NCI-H128 (cell line): ENCODE measurements around the gene DGCR2.
"Not testable (repeated sequence)": the region's sequence is repeated elsewhere in the genome, so short reads cannot be mapped to it uniquely, and the experiment has no call there.

Source experiments
- DNase-seq: peaks from one replicate; lab custom pipeline; 2025; ENCODE audit not compliant: unreplicated experiment; lab: John Stamatoyannopoulos, UW

The DGCR2 gene

DNA sequence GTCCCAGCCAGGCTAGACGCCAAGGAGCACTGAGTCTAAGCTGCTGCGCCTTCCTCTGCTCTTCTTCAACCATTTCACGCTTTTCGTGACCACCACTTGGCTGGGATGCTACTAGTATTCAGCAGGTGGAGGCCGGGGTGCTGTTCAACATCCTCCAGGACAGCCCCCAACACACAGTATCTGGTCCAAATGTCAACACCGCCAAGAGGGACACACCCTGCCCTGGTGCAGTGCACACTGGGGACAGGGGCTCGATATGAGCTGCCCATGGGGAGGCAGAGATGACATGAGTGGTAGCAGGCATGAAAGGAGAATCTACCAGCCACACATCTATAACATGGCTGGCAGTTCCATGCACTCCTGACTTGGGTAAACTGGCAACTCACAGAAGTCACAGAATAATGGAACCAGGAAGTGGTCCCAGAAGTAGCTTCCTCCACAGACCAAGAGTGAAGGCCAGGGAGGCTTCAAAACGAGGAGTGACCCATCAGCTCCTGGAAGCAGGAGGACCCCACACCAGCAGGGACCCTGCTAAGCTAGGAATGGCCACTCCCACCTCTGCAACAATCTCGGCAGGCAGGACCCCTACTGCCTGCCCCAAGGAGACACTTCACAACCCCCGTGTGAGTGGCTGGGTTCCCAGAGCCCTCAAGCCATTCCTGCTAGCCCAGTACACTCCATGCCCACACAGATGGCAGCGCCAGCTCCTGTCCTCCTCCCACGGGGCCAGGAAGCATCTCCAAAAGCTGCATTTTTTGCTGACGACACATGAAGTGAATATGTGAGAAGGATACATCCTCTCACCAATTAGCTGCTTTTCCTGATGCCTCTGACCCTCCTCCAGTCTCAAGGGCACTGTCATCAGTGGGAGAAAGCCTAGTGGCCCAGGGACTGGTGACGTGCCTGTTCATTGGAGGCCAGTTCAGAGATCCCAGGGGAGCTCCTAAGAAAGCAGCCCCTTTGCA lies 78.8 kb downstream of the DGCR2 start:
- DNase-seq, result no peak

DNA sequence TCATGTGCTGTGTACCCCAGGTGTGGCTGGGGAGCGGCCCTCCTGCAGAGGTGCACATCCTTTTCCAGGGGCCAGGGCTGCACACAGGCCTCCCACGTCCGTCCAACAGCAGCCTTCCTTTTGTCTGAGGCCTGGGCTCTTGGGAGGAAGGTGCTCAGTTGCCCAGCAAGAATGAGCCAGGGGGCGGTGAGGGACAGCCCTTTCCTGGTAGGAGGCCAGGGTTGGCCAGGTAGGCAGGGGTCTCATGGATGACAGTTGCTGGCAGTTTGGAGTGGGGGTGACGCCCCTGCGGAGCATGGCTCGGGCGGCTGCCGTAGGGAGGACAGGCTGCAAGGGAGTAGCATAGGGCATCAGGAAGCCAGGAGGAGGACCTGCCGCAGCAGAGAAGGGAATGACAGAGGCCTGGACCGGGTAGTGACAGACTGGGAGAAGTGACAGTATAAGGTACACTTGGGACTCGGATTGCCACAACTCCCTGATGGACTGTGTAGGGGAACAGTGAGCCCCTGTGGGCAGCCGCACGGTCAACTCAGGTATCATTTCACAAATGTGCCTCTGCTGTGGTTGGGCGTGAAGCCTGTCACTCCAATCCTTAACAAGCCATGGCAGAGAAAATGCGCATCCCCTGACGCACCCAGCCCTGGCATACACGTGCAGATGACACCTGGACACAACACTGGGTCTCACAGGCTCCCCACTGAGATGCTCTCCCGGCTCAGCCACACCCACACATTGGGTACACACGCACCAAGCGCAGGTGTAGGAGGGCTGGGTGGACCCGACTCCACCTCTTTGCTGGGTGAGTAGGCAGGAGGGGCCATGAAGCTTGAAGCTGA lies 79.7 kb downstream of the DGCR2 start:
- no peak for DNase-seq

DNA sequence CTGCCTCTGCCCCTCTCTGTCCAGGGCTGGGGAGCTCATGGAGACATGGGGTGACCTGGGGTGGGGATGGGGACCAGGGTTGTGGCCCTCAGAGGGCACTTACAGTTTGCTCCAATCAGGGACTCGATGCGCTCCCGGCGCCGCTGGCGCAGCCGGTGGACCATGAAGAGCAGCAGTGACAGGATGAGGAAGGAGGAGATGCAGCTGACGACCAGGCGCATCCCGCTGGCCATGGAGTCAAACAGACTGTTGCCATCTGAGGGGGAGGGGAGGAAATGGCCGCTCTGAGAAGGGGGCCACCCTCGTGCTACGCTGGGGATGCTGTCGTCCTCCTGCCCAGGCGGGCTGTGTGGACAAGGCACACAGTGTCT lies 80.5 kb downstream of the DGCR2 start:
- DNase-seq, result no peak

DNA sequence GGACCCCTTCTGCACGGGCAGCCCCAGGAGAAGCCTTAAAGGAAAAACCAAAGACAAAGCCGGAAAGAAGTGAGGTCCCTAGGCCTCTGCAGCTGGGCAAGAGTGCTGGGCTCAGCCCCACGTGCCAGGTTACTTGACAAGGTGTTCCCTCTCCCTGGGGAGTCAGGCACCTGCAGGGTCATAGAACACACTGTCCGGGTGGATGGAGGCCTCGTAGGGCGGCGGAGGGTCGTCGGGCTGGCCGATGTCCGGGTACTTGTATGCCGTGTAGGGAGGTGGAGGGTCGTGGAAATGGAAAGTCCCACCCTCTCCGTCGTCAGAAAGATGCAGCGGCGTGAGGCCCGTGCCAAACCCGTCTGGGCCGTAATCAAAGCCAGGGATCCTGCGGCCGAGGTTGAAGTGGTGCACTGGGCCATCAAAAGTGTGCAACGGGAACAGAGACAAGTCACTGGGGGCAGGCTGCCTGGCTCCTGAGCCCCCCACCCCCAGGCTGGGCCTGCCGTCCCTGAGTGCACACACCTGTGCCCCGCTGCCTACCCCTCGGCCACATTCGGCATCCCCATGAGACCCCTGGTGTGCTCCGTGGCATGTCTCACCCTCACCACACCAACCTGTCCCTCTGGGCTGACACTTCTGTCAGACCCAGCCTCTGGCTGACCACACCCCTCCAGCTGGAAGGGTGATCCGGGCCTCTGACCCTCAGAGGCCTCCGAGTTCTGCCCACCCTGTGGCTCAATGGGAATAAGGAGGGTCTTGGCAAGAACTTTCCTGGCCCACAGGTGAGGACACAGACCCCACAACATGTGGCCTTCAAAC lies 81.1 kb downstream of the DGCR2 start:
- no peak for DNase-seq

DNA sequence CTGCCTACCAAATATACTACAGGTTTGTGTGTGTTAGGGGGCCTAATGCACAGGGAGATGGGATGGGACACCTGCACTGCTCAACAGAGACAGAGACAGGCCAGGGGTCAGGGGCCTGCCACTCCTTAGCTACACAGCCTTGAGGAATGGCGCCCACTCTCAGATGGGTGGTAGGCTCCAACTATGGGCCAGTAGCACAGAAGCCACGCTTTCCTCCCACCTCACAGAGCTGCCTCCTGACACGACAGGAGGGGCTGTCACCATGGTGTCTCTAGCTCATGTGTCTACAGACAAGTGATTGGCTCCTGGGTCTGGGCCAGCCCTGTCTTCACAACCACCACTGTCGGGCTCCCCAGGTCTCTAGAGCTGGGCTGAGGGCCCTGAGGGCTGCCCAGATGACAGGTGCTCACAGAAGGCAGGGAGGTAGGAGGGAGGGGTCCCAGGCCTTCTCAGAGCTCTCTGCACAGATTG lies 81.8 kb downstream of the DGCR2 start:
- DNase-seq, result no peak

DNA sequence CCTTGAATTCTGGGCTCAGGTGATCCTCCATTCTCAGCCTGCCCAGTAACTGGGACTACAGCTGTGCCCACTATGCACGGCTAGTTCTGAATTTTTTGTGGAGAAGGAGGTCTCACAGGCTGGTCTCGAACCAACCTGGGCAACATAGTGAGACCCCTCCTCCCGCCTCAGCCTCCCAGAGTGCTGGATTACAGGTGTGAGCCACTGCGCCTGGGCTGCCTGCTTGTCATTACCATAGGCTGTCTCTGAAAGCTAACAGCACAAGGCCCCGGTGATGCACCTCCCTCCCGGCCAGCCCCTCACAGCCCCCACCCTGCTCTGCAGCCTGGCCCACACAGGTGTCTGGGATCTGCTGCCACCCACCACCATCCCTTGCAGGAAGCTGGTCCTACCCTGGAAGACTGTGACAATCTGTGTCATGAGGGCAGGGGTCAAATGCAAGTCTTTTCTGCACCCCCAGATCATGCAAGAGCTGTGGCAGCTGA lies 82.4 kb downstream of the DGCR2 start:
- no peak for DNase-seq

DNA sequence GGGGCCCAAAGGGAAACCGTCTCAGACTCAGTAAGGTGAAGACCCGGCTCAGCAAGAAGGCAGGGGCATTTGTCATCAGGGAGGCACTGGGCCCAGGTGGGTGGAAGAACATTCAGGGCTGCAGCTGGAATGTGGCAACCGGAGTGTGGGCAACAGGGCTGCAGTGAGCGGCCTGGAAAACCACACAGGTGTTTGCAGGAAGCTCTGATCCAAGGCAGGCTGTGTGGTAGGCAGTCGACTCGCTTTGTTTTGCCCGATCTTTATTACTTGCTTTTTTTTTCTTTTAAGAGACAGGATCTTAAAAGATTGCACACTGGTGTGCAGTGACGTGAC lies 82.8 kb downstream of the DGCR2 start:
- DNase-seq, result no peak

DNA sequence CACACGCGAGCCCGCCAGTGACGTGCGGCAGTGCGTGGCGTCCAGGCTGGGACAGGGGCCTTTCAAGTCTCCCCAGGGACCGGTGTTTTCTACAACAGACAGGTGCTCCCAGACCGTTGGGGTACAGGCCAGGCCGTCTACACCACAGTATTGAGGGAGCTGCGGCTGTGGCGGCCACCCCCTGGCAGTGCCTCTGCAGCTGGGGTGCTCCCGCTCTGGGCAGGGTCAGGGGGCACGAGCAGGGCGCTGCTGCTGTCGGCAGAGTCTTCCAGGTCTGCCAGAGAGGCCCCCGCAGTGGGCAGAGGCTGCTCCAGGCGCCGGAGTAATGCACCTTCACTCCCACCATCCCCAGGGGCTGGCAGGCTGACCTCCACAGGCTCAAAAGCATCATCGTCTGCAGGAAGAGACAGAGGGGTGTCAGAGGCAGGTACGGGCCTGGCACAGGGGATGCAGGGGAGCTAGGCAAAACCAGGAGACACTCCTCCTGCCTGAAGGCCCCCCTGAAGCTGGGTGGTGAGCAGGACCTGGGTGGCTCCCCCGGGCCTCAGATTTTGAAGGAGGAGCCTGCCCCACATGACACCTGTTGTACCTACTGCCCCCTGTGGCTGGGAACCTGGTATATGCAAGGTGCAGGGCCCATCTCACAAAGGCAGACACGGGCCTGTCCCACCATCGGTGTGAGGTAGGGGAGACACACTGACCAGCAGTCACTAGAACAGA lies 83.3 kb downstream of the DGCR2 start:
- DNase-seq, result no peak

DNA sequence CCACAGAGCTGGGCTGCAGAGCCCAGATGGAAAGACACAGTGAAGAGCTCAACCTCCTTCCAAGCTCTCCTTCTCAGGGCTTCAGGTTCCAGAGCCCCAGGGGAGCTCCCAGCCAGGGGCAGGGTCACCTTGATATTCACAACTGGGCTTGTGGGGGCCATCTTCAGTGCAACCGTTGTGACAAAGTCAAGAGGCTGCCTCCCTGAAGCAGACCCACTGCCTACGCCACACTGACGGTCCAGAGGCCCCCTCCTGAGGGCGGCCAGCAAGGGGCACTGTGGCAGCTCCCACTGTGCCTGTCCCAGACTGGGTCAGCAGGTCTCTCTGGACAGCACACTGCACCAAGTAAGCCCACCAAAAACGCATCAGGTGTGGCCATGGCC lies 84.1 kb downstream of the DGCR2 start:
- DNase-seq, result no peak

DNA sequence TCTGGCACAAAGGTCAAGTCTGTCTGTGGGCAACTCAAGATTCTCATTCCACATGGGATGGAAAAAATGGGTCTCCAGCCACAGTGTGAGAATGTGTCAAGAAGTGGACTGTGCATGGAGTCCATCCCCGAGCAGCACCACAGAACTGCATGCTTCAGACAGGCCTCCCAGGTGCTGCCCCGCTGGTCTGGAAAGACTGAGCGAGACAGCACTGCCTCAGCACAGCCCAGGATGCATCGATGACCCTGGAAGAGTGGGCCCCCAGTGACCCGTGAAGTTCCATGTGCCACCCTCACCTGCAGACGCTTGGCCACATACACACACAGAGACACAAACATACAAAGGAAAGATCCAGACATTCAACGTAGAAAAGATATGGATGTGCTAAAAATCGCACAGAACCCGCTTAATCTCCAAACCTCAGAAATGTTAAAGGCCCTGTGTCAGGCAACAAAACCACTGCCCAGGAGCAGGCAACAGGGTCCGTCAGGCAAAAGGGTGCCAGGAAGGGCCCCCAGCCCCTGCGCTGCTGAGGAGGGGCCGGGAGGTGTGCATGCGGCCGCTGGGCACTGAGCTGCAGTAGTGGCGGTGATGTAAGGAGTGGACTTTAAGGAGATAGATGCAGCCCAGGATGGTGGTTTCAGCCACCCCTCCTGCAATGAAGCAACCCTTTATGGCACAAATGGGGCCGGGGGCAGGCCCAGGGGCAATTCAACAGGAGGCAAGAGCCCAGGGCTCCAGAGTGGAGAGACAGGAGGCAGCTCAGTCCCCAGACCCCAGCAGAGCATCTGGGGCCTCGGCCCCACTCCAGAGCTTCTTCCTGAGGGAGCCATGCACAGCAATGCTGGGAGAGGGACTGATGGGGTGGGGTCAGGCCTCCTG lies 84.7 kb downstream of the DGCR2 start:
- no peak for DNase-seq

DNA sequence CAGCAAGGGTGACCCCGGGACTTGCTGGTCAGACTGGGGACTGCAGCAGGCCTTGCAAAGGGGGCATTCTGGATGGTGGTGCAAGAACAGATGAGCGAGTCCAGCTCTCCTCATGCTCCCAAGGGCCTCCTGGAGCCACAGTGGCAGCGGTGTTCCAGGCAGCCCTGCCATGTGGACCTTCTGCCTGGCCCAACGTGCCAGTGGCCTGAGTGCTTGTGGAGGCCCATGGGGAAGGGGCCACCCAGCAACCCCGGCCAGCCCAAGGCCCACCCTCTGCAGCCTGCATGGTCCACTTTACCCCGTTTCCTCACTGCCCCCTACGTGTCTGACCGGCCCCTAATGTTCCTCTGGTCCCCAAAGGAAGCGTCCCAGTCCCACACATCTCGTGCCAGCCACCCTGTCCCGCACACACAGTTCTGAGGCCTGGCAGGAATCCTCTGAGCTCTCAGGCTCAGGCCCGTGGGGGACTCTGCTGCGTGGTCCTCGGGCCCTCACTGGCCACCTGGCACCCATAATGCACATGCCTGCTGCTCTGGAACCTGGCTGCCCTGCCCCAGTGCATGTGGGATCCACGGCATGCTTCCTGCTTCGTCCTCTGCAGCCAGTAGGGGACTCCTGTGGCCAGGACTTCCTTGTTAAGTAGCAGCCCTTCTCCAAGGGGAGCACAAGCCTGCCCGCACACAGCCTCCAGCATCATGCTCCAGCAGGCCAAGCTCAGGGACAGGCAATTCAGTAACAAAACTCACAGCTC lies 85.5 kb downstream of the DGCR2 start:
- DNase-seq, result no peak

DNA sequence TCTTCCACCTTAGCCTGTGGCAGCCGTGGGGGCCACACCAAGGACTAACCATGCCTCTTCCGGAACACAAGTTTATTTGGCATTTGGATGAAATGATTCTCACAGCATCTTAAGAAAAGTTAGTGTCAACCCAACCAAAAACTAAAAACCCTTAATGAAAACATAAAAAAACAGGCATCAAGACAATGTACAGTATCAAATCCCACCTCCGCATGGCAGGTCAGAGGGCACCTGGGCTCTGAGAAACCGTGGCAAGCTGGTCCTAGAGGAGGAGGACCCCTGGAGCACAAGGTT lies 86.0 kb downstream of the DGCR2 start:
- DNase-seq, result no peak

DNA sequence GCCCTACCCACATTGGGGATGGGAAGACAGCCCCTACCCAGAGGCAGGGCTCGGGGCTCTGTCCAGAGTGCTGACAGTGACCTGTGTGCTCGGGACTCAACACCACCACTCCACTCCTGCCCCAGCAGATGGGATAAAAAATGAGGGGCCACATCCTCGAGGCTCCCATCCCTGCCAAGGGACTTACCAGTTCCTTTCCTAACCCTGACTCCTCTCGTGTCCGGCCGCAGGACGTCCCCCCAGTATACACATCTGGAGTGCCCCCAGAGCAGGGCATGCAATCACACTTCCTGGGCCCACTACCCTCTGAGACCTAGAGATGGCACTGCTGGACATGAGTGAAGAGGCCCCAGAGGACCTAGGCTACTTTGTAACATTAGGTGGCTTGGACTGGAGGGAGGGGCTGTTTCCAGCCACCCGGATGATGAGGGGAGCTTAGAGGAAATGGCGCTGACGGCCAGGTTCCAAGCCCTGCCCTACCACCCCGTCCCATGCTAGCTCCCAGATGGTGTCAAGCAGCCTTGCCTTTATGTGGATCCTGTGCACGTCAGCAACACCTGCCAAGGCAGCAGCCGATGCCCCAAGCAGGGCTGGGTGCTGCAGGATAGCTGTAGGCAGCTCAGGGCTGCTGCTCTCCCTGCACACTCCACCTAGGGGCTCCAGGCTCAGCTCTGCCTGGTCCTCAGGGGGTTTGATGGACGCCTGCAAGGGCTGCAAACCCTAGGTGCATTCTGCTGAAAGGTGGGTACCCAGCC lies 86.6 kb downstream of the DGCR2 start:
- DNase-seq, result no peak

DNA sequence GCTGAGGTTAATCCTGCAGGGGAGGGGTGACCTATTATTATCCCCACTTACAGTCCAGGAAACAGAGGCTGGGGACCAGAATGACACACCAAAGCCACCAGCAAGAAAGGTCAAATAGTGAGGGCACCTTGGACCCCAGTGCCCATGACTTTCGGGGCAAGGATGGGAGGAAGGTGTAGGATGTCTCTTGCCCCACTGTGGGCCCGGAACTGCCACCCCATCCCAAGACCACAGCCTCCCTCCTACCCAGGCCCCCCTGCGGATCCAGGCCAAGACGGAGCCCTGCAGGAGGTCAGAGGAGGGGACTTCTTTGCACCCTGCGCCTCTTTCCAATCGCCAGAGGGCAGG lies 87.1 kb downstream of the DGCR2 start:
- not testable (repeated sequence) for DNase-seq

DNA sequence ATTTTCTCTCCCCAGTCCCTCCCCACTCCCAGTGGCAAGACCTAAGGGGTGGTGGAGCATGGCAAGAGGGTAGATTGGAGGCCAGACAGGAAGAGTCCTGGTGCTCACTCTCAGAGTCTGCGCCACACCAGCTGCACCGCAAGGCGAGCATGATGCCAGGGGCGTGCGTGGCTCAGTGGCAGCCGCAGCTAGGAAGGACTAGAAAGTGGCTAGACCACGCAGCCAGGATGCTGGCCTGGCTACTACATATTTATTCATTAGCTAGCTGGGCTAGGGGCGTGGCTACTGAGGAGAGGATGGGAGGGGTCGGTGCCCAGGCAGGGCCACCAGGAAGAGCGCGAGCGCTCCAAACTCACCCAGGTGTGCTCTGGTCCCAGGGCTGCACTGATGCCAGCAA lies 87.5 kb downstream of the DGCR2 start:
- DNase-seq, result not testable (repeated sequence)

DNA sequence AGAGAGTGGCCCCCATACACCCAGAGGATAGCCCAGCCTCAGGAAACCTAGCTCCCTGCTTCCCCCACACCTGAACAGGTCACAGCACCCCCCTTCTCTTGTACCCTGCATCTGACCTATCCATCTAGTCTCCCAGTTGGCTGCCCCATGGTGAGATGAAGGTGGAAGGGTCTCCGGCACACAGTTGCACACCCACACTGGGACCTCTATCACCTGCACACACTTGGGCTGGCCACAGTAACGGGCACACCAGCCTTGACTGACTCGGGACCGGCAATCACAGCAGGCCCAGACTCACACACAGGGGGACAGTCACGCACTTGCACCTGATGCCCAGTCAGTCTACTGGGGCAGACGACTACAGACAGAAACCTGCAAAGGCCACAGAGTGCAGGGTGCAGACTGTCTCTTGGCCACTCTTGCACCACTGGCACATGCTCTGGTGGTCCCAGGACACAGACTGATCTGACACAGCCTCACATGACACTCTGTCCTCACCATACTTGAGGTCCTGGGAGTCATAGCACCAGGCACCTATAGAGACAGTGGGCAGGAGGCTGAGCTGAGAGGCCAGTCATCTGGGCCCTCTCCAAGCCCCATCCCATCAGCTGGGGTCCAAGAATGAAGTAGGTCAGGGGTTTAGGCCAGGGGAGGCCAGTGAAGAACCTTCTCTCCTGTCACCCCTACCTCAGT lies 88.0 kb downstream of the DGCR2 start:
- DNase-seq, result not testable (repeated sequence)

DNA sequence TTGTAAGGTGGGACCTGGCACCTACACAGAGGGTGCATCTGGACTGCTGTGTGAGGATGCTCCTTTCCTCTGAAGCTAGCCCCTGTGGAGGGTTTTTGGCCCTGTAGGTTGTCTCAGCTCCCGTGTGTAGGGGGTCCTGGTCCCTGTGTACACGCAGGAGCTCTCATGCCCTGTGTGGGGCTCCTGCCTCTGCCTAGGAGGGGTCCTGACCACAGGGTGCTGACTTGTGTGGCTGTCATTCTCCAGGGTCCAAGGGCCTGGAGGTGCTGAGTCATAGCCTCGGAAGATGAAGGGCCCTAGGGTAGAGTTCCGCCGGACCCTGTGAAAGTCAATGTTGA lies 88.7 kb downstream of the DGCR2 start:
- DNase-seq, result not testable (repeated sequence)
